ENCODE data around the gene KHDC3L.

GRCh38 chr6:73371984-73372383, 9.5 kb downstream of the KHDC3L start:
- TF ChIP-seq CTCF (IDR thresholded peaks at IDR 0.05; ENCODE audit: borderline replicate concordance, extremely low read depth, low read length, poor library complexity, severe bottlenecking) (no peak), EZH2 (IDR thresholded peaks at IDR 0.05; ENCODE audit: borderline replicate concordance, low read depth, low read length, severe bottlenecking) (no peak)
